Measurements from ENCODE around the gene FAM78A.

Gene FAM78A

DNA sequence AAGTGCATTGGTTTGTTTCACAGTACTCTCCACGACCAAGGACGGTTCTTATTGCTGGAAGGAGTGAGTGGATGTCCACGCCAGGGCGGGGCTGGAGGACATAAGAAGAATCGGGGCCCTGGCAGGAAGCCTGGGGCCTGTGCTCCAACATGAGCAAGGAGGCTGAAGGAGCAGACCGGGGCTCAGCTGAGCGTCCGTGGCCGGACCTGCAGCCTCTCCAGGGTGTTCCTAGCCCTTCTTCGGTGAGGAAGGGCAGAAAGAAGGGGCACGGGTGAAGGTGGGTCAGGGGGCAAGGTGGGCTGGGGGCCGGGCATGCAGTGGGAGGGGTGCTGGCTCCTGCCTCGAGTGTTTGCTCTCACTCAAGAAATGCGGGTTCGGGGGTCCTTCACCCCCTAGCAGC is 18.1 kb downstream of the FAM78A start:
- no peaks in the 10 kb centered on the region for H3K9me3 ChIP-seq (replicated peaks; ENCODE audit: insufficient read depth, low read length)
- peaks cover 10% of the 10 kb centered on the region for H3K36me3 ChIP-seq (replicated peaks; ENCODE audit: insufficient read depth, low read length)
- H3K27ac ChIP-seq (ENCODE audit: low read length): no peak overlapping the region
- no peaks in the 10 kb centered on the region for H4K20me1 ChIP-seq (ENCODE audit: insufficient read depth, low read length)
- H3K4me2 ChIP-seq (ENCODE audit: low read depth, low read length): no peak overlapping the region
- peaks cover 52% of the 10 kb centered on the region for H3K4me1 ChIP-seq (ENCODE audit: low read length)
- no peak overlapping the region for H2AFZ ChIP-seq (ENCODE audit: low read length)
- TF ChIP-seq EZH2phosphoT487 (IDR thresholded peaks at IDR 0.05; ENCODE audit: low read length): no peak
- TF ChIP-seq, protein P1, sequence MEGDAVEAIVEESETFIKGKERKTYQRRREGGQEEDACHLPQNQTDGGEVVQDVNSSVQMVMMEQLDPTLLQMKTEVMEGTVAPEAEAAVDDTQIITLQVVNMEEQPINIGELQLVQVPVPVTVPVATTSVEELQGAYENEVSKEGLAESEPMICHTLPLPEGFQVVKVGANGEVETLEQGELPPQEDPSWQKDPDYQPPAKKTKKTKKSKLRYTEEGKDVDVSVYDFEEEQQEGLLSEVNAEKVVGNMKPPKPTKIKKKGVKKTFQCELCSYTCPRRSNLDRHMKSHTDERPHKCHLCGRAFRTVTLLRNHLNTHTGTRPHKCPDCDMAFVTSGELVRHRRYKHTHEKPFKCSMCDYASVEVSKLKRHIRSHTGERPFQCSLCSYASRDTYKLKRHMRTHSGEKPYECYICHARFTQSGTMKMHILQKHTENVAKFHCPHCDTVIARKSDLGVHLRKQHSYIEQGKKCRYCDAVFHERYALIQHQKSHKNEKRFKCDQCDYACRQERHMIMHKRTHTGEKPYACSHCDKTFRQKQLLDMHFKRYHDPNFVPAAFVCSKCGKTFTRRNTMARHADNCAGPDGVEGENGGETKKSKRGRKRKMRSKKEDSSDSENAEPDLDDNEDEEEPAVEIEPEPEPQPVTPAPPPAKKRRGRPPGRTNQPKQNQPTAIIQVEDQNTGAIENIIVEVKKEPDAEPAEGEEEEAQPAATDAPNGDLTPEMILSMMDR (IDR thresholded peaks at IDR 0.05; ENCODE audit: low read length): no peak
- no peak for TF ChIP-seq EZH2 (optimal IDR thresholded peaks at IDR 0.05; ENCODE audit: low read depth, low read length)
- peaks cover 40% of the 10 kb centered on the region for H3K79me2 ChIP-seq (ENCODE audit: low read length)
- H3K9ac ChIP-seq (ENCODE audit: low read length): no peak overlapping the region
- no peak for DNase-seq
- no peak overlapping the region for H3K4me3 ChIP-seq (ENCODE audit: low read length)
- H3F3A ChIP-seq (ENCODE audit: insufficient read depth, low read length): peaks cover 59% of the 10 kb centered on the region
- no peaks in the 10 kb centered on the region for H3K9me2 ChIP-seq (replicated peaks; ENCODE audit: insufficient read depth, low read length)
- H3K27me3 ChIP-seq (replicated peaks; ENCODE audit: insufficient read depth, low read length): no peaks in the 10 kb centered on the region

DNA sequence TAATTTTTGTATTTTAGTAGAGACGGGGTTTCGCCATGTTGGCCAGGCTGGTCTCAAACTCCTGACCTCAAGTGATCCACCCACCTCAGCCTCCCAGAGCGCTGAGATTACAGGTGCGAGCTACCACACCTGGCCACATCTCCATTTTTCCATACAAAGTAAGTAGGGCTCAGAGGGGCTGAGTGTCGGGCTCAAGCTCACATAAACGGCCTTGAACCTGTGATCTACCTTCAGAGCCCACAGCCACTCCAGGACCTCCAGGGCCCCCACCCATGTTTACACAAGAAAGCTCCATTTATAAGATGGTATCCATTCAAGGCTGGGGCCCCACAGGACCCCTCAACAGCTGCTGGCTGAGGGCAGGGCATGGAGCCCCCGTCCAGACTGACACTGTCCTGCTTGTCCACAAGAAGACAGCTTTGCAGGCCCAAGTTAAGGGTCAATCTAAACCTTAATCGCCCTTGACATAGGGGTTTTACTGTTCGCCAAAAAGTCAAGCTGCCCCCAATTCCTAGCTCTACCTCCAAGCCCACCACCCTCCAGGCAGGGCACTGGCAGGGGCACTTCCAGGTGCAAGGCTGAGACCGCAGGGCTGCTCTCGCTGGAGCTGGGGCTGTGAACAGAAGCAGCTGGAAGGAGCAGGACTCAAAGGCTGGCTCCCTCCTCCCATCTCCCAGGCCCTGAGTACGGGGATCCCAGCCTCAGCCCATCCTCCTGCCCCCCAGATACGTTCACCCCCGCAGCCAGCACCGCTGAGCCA is 18.9 kb downstream of the FAM78A start:
- H3F3A ChIP-seq (ENCODE audit: insufficient read depth, low read length): peaks cover 60% of the 10 kb centered on the region
- DNase-seq: no peak
- TF ChIP-seq, protein P1 (IDR thresholded peaks at IDR 0.05; ENCODE audit: low read length): no peak
- TF ChIP-seq EZH2 (optimal IDR thresholded peaks at IDR 0.05; ENCODE audit: low read depth, low read length) (no peak), EZH2phosphoT487 (IDR thresholded peaks at IDR 0.05; ENCODE audit: low read length) (no peak)
- H3K9ac ChIP-seq (ENCODE audit: low read length): no peak overlapping the region
- H3K4me3 ChIP-seq (ENCODE audit: low read length): no peak overlapping the region
- no peak overlapping the region for H2AFZ ChIP-seq (ENCODE audit: low read length)
- peaks cover 48% of the 10 kb centered on the region for H3K4me1 ChIP-seq (ENCODE audit: low read length)
- H3K36me3 ChIP-seq (replicated peaks; ENCODE audit: insufficient read depth, low read length): peaks cover 10% of the 10 kb centered on the region
- no peaks in the 10 kb centered on the region for H3K27me3 ChIP-seq (replicated peaks; ENCODE audit: insufficient read depth, low read length)
- no peak overlapping the region; the same call in 1 of the 2 replicates for H3K27ac ChIP-seq (ENCODE audit: low read length)
- no peak overlapping the region for H3K4me2 ChIP-seq (ENCODE audit: low read depth, low read length)
- H3K9me3 ChIP-seq (replicated peaks; ENCODE audit: insufficient read depth, low read length): no peaks in the 10 kb centered on the region
- peaks cover 40% of the 10 kb centered on the region for H3K79me2 ChIP-seq (ENCODE audit: low read length)
- H3K9me2 ChIP-seq (replicated peaks; ENCODE audit: insufficient read depth, low read length): no peaks in the 10 kb centered on the region
- H4K20me1 ChIP-seq (ENCODE audit: insufficient read depth, low read length): no peaks in the 10 kb centered on the region

GRCh38 chr9:131255676-131256197 is 20.6 kb downstream of the FAM78A start:
- H3K79me2 ChIP-seq (ENCODE audit: low read length): peaks cover 33% of the 10 kb centered on the region
- TF ChIP-seq EZH2 (optimal IDR thresholded peaks at IDR 0.05; ENCODE audit: low read depth, low read length) (no peak), EZH2phosphoT487 (IDR thresholded peaks at IDR 0.05; ENCODE audit: low read length) (no peak)
- TF ChIP-seq, protein P1 (IDR thresholded peaks at IDR 0.05; ENCODE audit: low read length): no peak
- peak overlapping the region; percentile 49 for H3K9ac ChIP-seq (ENCODE audit: low read length)
- no peaks in the 10 kb centered on the region for H3K9me3 ChIP-seq (replicated peaks; ENCODE audit: insufficient read depth, low read length)
- H3K4me3 ChIP-seq (ENCODE audit: low read length): peak overlapping the region; percentile 14; the same call in 1 of the 2 replicates
- peaks cover 55% of the 10 kb centered on the region for H3F3A ChIP-seq (ENCODE audit: insufficient read depth, low read length)
- H3K9me2 ChIP-seq (replicated peaks; ENCODE audit: insufficient read depth, low read length): no peaks in the 10 kb centered on the region
- peak overlapping the region; percentile 85 for H3K4me2 ChIP-seq (ENCODE audit: low read depth, low read length)
- H3K27me3 ChIP-seq (replicated peaks; ENCODE audit: insufficient read depth, low read length): no peaks in the 10 kb centered on the region
- no peak for DNase-seq
- H3K27ac ChIP-seq (ENCODE audit: low read length): peak overlapping the region; percentile 89
- H3K4me1 ChIP-seq (ENCODE audit: low read length): peaks cover 48% of the 10 kb centered on the region
- no peaks in the 10 kb centered on the region for H4K20me1 ChIP-seq (ENCODE audit: insufficient read depth, low read length)
- peak overlapping the region; percentile 8; the same call in 1 of the 2 replicates for H2AFZ ChIP-seq (ENCODE audit: low read length)
- peaks cover 6% of the 10 kb centered on the region for H3K36me3 ChIP-seq (replicated peaks; ENCODE audit: insufficient read depth, low read length)
